Heart right ventricle (tissue), 16 donors: ENCODE measurements around the gene FAM13A. TPM values are rescaled to one million over a fixed set of nuclear protein-coding genes. Genes with fewer than 3 reads are reported as not detected.

Experiments used
- ATAC-seq, 8 donors: fragments of 200-7000 bp; cut with Tn5 transposase; one replicate each; pipeline ENCODE4 v1.9.1; 2020; ENCODE audit warnings: mild to moderate bottlenecking in 8 of 8, moderate library complexity in 8 of 8, moderate number of reproducible peaks in 1 of 8
- DNase-seq, 2 donors: peaks; one replicate each; pipeline ENCODE4 v3.0.0-alpha.2; 2020
- H3K27ac ChIP-seq, 10 donors: fragments of 200-600 bp; sonication (generic) in 2 of 10; one replicate each; pipeline versions ENCODE4 v1.5.0 to v1.8.0; 2020 to 2022; ENCODE audit warnings: mild to moderate bottlenecking in 3 of 10
- H3K27me3 ChIP-seq, 7 donors: fragments of 200-600 bp; one replicate each; pipeline ENCODE4 v1.8.0; 2021 to 2022; ENCODE audit warnings: mild to moderate bottlenecking in 2 of 7
- H3K36me3 ChIP-seq, 9 donors: fragments of 200-600 bp; sonication (generic) in 1 of 9; one replicate each; pipeline versions ENCODE4 v1.5.0 to v1.8.0; 2020 to 2022; ENCODE audit warnings: mild to moderate bottlenecking in 2 of 9
- H3K4me1 ChIP-seq, 9 donors: fragments of 200-600 bp; sonication (generic) in 1 of 9; one replicate each; pipeline versions ENCODE4 v1.5.0 to v1.8.0; 2020 to 2022; ENCODE audit warnings: mild to moderate bottlenecking in 4 of 9
- H3K4me3 ChIP-seq, 10 donors: fragments of 200-600 bp; sonication (generic) in 2 of 10; one replicate each; pipeline versions ENCODE4 v1.5.0 to v1.8.0; 2020 to 2022; ENCODE audit warnings: mild to moderate bottlenecking in 7 of 10, moderate library complexity in 2 of 10
- H3K9me3 ChIP-seq, 11 donors: fragments of 200-600 bp in 10 of 11; sonication (generic) in 2 of 11; one replicate each; pipeline versions ENCODE4 v1.5.0 to v1.8.0; 2013 to 2022; ENCODE audit warnings: mild to moderate bottlenecking in 2 of 11, control low read depth in 1 of 11, moderate library complexity in 1 of 11
- CTCF ChIP-seq, 9 donors: fragments of 200-600 bp; sonication (generic) in 2 of 9; IDR thresholded peaks; one replicate each; pipeline versions ENCODE4 v1.5.0 to v1.8.0; 2021 to 2022; ENCODE audit warnings: antibody characterized with exemption in 9 of 9, mild to moderate bottlenecking in 5 of 9, moderate library complexity in 1 of 9
- WGBS, 2 donors: extraction: QIAGEN DNeasy Blood & Tissue Kit; methylation state at CpG; one replicate each; pipeline ENCODE4 v1.1.7; 2013; ENCODE audit warnings: inconsistent platforms in 1 of 2; 5-methylcytosine and 5-hydroxymethylcytosine counted together
- intact Hi-C, 10 donors: fragments of 100-400 bp; cut with DNase I; formaldehyde crosslinking; loops; one replicate each; pipeline versions ENCODE4 v1.11.1 to v1.14.2; 2022
- polyA plus RNA-seq, 2 donors: library from polyadenylated mRNA; stranded (reverse); fragments of 200-250 nt; gene quantifications; one replicate each; pipeline ENCODE4 v1.2.3, GENCODE V29; 2013
- total RNA-seq, 10 donors: library from RNA; stranded (reverse); fragmentation: NEBNext Ultra II Directional in 3 of 10; extraction: Animal tissue kit (Norgen Biotek cat#: 25700) in 3 of 10; gene quantifications; one replicate each; pipeline versions ENCODE4 v1.2.1 to v1.2.4, GENCODE V29; 2021 to 2023
- donor health status: Arrhythmogenic right ventricular cardiomyopathy.
- donor health status: ischemic (EF 13 %, LVEDD 7.1; RV severe dilation, severe dysfunction).
- donor health status: healthy with polysubstance abuse.
- donor health status: DM: no; HTN: yes; CAD: no.
- donor health status: DM: no; HTN: no; CAD: no.
- donor health status: ischemic (EF 25% LVEDD 6.9; RV normal size, moderate dysfunction).
- donor health status: ischemic (EF 25% LVEDD 5.7; RV mildly dilated, moderate dysfunction).
- donor health status: healthy.
- donor health status: DM: yes; HTN: yes; CAD: no.
- donor health status: Ischemic cardiomyopathy.
- donor health status: ischemic (EF 35%, LVEDD 5.7; RV mildly dilated, moderate dysfunction).
- donor health status: nonischemic (EF 11% LVEDD 7.7; RV severe dilation, severe dysfunction).
- donor health status: DM: yes; HTN: yes; CAD: no.
- donor health status: PGD.
- donor health status: ischemic (EF 29% LVEDD 5.4; RV normal size, mild dysfunction).
- donor health status: nonischemic (EF 23%, LVEDD 6.1; RV moderate dilation, normal function).

Gene FAM13A
- total and polyA plus RNA-seq, 12 donors, result 2.4 to 18.4 (median 14.1) TPM

- H3K4me1 ChIP-seq, result no peaks in the 10 kb centered on the region
- no peak overlapping the region for H3K27ac ChIP-seq
- H3K27me3 ChIP-seq, result no peaks in the 10 kb centered on the region
- intact Hi-C loops, result no loop called here
- WGBS, 2 donors, result 66 to 73% methylated on average over 2 of the region's 2 CpGs
- H3K9me3 ChIP-seq, result no peaks in the 10 kb centered on the region
- H3K4me3 ChIP-seq, result no peak overlapping the region
- DNase-seq (no peak), ATAC-seq (no peak)
- no peaks in the 10 kb centered on the region for H3K36me3 ChIP-seq
- no peak for TF ChIP-seq CTCF (IDR thresholded peaks at IDR 0.05)
Observed at GRCh38 chr4:88981556-88981955, 75.4 kb downstream of the FAM13A start.

- Histone ChIP-seq H3K4me3 (no peak overlapping the region), H3K4me1 (no peaks in the 10 kb centered on the region), H3K9me3 (no peaks in the 10 kb centered on the region), H3K27me3 (no peaks in the 10 kb centered on the region), H3K27ac (no peak overlapping the region), H3K36me3 (no peaks in the 10 kb centered on the region)
- TF ChIP-seq CTCF (IDR thresholded peaks at IDR 0.05), result no peak
- DNase-seq, result no peak
- no peak for ATAC-seq
- intact Hi-C loops, result no loop called here
- WGBS, 2 donors, result 58 to 68% methylated on average over 2 of the region's 2 CpGs
Observed at GRCh38 chr4:88979276-88979675, 77.7 kb downstream of the FAM13A start.

- Histone ChIP-seq H3K27ac (no peak overlapping the region), H3K4me1 (no peaks in the 10 kb centered on the region), H3K36me3 (no peaks in the 10 kb centered on the region), H3K4me3 (no peak overlapping the region), H3K9me3 (peaks cover 0 to 12% (median 0%) of the 10 kb centered on the region in 11 donors), H3K27me3 (no peaks in the 10 kb centered on the region)
- TF ChIP-seq CTCF (IDR thresholded peaks at IDR 0.05), result no peak
- DNase-seq, result no peak
- intact Hi-C loops, result no loop called here
- no peak for ATAC-seq
Observed at GRCh38 chr4:88976775-88977035, 80.3 kb downstream of the FAM13A start.

GRCh38 chr4:88975958-88976774 is 80.8 kb downstream of the FAM13A start:
- intact Hi-C loops, result no loop called here
- TF ChIP-seq CTCF (IDR thresholded peaks at IDR 0.05), result no peak
- 69 to 72% methylated on average over 6 of the region's 6 CpGs for WGBS, 2 donors
- Histone ChIP-seq H3K27me3 (no peaks in the 10 kb centered on the region), H3K36me3 (no peaks in the 10 kb centered on the region), H3K9me3 (peaks cover 0 to 12% (median 0%) of the 10 kb centered on the region in 11 donors), H3K27ac (no peak overlapping the region), H3K4me3 (no peak overlapping the region), H3K4me1 (no peaks in the 10 kb centered on the region)
- no peak for ATAC-seq
- DNase-seq, result no peak
